Osteocyte (in vitro differentiated cells): ENCODE measurements around the gene TRIM66. TPM values are rescaled to one million over a fixed set of nuclear protein-coding genes. Genes with fewer than 3 reads are reported as not detected.

Source experiments
- DNase-seq: peaks from one replicate; pipeline ENCODE4 v3.0.0; 2021; ENCODE audit warnings: mixed read lengths; ENCODE audit not compliant: unreplicated experiment; ENCODE audit errors: extremely low spot score
- H3K27ac Mint-ChIP-seq: one replicate; pipeline ENCODE4 v1.8.0; 2021; ENCODE audit warnings: mild to moderate bottlenecking, mixed read lengths; ENCODE audit not compliant: unreplicated experiment
- H3K27me3 Mint-ChIP-seq: one replicate; pipeline ENCODE4 v1.8.0; 2021; ENCODE audit warnings: mixed read lengths; ENCODE audit not compliant: unreplicated experiment
- H3K36me3 Mint-ChIP-seq: one replicate; pipeline ENCODE4 v1.8.0; 2021; ENCODE audit warnings: mixed read lengths; ENCODE audit not compliant: unreplicated experiment
- H3K4me1 Mint-ChIP-seq: one replicate; pipeline ENCODE4 v1.8.0; 2021; ENCODE audit warnings: mixed read lengths; ENCODE audit not compliant: unreplicated experiment
- H3K4me3 Mint-ChIP-seq: one replicate; pipeline ENCODE4 v1.8.0; 2021; ENCODE audit warnings: mild to moderate bottlenecking, moderate library complexity, mixed read lengths; ENCODE audit not compliant: unreplicated experiment
- H3K9me3 Mint-ChIP-seq: one replicate; pipeline ENCODE4 v1.8.0; 2021; ENCODE audit warnings: mixed read lengths; ENCODE audit not compliant: unreplicated experiment
- total RNA-seq: library from RNA; stranded (reverse); gene quantifications from 2 replicates; pipeline ENCODE4 v1.2.1, GENCODE V29; 2021
- TF ChIP-seq, protein P1 (sequence below): fragments of 200-600 bp; sonication (generic); IDR thresholded peaks from 2 replicates; pipeline ENCODE4 v1.5.0; 2021; ENCODE audit warnings: antibody characterized with exemption, mild to moderate bottlenecking, moderate library complexity

The TRIM66 gene
- total RNA-seq, 1 donor from 2014 or later: 10.0 TPM

GRCh38 chr11:8612522-8612921 is 69.9 kb downstream of the TRIM66 start:
- Mint-ChIP-seq H3K4me3 (no peak overlapping the region), H3K27me3 (no peaks in the 10 kb centered on the region), H3K27ac (no peak overlapping the region), H3K9me3 (no peaks in the 10 kb centered on the region), H3K4me1 (no peaks in the 10 kb centered on the region), H3K36me3 (peaks cover 17% of the 10 kb centered on the region)
- DNase-seq: peak; percentile 65
- TF ChIP-seq, protein P1, sequence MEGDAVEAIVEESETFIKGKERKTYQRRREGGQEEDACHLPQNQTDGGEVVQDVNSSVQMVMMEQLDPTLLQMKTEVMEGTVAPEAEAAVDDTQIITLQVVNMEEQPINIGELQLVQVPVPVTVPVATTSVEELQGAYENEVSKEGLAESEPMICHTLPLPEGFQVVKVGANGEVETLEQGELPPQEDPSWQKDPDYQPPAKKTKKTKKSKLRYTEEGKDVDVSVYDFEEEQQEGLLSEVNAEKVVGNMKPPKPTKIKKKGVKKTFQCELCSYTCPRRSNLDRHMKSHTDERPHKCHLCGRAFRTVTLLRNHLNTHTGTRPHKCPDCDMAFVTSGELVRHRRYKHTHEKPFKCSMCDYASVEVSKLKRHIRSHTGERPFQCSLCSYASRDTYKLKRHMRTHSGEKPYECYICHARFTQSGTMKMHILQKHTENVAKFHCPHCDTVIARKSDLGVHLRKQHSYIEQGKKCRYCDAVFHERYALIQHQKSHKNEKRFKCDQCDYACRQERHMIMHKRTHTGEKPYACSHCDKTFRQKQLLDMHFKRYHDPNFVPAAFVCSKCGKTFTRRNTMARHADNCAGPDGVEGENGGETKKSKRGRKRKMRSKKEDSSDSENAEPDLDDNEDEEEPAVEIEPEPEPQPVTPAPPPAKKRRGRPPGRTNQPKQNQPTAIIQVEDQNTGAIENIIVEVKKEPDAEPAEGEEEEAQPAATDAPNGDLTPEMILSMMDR: no peak

GRCh38 chr11:8610532-8611116 is 71.8 kb downstream of the TRIM66 start:
- peaks cover 13% of the 10 kb centered on the region for H3K36me3 Mint-ChIP-seq
- no peaks in the 10 kb centered on the region for H3K27me3 Mint-ChIP-seq
- no peak overlapping the region for H3K27ac Mint-ChIP-seq
- no peak overlapping the region for H3K4me3 Mint-ChIP-seq
- peak; percentile 21 for DNase-seq
- H3K4me1 Mint-ChIP-seq: peaks cover 2% of the 10 kb centered on the region
- H3K9me3 Mint-ChIP-seq: no peaks in the 10 kb centered on the region
- TF ChIP-seq, protein P1: no peak

DNA sequence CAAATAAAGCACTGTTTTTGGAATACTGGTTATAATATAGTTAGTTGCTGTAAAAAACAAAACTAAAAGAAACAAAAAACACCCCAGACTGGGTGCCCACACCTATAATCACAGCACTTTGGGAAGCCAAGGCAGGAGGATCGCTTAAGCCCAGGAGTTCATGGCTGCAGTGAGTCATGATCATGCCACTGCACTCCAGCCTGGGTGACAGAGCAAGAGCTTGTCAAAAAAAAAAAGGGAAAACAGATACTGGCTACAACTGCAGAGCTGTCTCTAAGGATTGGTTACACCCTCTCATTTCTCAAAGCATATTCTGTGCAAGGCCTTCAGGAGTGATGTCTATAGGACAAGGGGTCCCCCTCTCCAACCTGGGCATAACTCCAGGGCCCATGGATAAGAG is 73.8 kb downstream of the TRIM66 start:
- Mint-ChIP-seq H3K4me1 (peaks cover 9% of the 10 kb centered on the region), H3K27me3 (no peaks in the 10 kb centered on the region), H3K9me3 (no peaks in the 10 kb centered on the region), H3K36me3 (peaks cover 6% of the 10 kb centered on the region), H3K27ac (no peak overlapping the region), H3K4me3 (no peak overlapping the region)
- TF ChIP-seq, protein P1: no peak
- DNase-seq: peak; percentile 10

DNA sequence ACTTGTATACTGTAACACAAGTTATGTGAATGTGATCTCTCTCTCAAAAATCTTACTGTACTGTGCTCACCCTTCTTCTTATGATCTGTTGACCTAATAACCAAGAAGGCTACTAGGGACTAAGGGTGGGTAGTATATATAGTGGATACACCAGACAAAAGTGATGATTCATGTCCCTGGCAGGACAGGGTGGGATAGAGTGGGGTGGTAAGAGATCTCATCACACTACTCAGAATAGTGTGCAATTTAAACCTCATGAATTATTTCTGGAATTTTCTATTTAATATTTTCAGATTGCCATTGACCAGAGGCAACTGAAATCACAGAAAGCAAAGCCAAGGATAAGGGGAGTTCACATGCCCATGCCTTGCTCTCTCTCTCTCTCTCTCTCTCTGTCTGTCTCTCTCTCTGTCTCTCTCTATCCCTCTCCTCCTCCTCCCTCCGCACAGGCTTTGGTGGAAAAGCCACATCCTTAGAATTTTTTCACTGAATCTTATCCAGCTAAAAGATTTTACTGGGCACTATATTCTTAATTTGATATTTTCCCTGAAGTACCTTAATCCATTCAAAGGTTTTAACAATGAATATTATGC is 76.4 kb downstream of the TRIM66 start:
- Mint-ChIP-seq H3K4me1 (peaks cover 9% of the 10 kb centered on the region), H3K36me3 (no peaks in the 10 kb centered on the region), H3K27ac (no peak overlapping the region), H3K27me3 (no peaks in the 10 kb centered on the region), H3K9me3 (no peaks in the 10 kb centered on the region), H3K4me3 (no peak overlapping the region)
- no peak for DNase-seq
- TF ChIP-seq, protein P1: no peak

DNA sequence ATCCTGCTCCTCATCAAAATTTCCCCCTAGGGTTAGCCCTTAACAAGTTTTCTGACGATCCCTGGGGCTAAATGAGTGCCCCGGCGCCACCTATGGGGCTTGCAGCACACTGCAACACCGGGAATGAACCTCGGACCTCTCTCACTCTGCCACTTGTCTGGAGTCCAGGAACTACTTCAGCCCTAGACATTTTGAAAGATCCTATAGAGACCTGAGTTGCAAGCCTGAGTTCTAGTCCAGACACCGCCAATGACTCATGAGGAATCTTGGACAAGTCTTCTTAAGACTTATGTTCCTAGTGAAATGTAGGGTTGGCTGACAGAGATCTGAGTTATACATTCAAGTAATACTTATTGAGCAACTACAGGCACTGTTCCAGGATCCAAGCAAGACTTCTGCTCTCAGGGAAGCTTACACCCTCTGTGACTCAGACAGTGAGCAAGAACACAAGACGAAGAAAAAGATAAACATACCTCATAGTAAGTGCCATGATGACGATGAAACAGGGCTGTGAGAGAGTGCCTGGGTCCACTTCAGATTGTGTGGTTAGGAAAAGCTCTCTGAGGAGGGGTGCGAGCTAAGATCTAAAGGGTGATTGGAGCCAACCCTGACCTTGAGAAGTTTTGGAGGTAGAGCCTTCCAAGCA is 78.3 kb downstream of the TRIM66 start:
- H3K27ac Mint-ChIP-seq: peak overlapping the region; percentile 16
- no peak overlapping the region for H3K4me3 Mint-ChIP-seq
- DNase-seq: peak; percentile 75
- TF ChIP-seq, protein P1: peak; percentile 58
- peaks cover 9% of the 10 kb centered on the region for H3K4me1 Mint-ChIP-seq
- no peaks in the 10 kb centered on the region for H3K9me3 Mint-ChIP-seq
- no peaks in the 10 kb centered on the region for H3K36me3 Mint-ChIP-seq
- peaks cover under 1% of the 10 kb centered on the region for H3K27me3 Mint-ChIP-seq
